ENCODE measurements around the gene CLTB. TPM values are rescaled to one million over a fixed set of nuclear protein-coding genes. Genes with fewer than 3 reads are reported as not detected.

CLTB gene
- total and polyA plus RNA-seq, 4 donors: 14.2 to 49.4 (median 38.6) TPM

GRCh38 chr5:176388003-176388443 is 28.3 kb downstream of the CLTB start:
- WGBS: under 1% methylated on average over 29 of the region's 29 CpGs
- no peaks in the 10 kb centered on the region for H3K9me3 ChIP-seq (ENCODE audit: control insufficient read depth in 4 of 4, low read length in 3 of 4)

More at GRCh38 chr5:176388003-176388443, 28.3 kb downstream of the CLTB start:
- DNase-seq (ENCODE audit: low spot score): no peak
- peak overlapping the region; percentile 73 to 100 (median 79) for H3K4me3 ChIP-seq (ENCODE audit: low read depth in 1 of 3, low read length in 3 of 3)
- H3K9ac ChIP-seq (ENCODE audit: low read depth in 1 of 2, low read length in 2 of 2): peak overlapping the region; percentile 67 to 84
- no peaks in the 10 kb centered on the region for H3K27me3 ChIP-seq (ENCODE audit: control insufficient read depth in 4 of 4, insufficient read depth in 4 of 4, low read length in 3 of 4)
- peaks cover 4 to 37% (median 19%) of the 10 kb centered on the region in 4 donors for H3K36me3 ChIP-seq (ENCODE audit: control insufficient read depth in 4 of 4, insufficient read depth in 3 of 4, low read depth in 1 of 4, low read length in 3 of 4)
- TF ChIP-seq HNF4G (IDR thresholded peaks at IDR 0.05) (no peak), FOXA1 (IDR thresholded peaks at IDR 0.05) (no peak), ZBTB33 (IDR thresholded peaks at IDR 0.05) (no peak), YY1 (IDR thresholded peaks at IDR 0.05) (no peak), REST (IDR thresholded peaks at IDR 0.05) (no peak), FOXA2 (IDR thresholded peaks at IDR 0.05) (no peak), MAX (IDR thresholded peaks at IDR 0.05) (no peak), EGR1 (IDR thresholded peaks at IDR 0.05; ENCODE audit: low read depth in 2 of 2) (no peak), RAD21 (IDR thresholded peaks at IDR 0.05) (no peak), SP1 (IDR thresholded peaks at IDR 0.05) (no peak), CTCF (IDR thresholded peaks at IDR 0.05; ENCODE audit: low read depth, low read length, missing input control) (no peak), TAF1 (conservative IDR thresholded peaks at IDR 0.05) (no peak), HNF4A (conservative IDR thresholded peaks at IDR 0.05) (no peak), JUND (IDR thresholded peaks at IDR 0.05) (no peak), RXRA (IDR thresholded peaks at IDR 0.05) (no peak), GABPA (IDR thresholded peaks at IDR 0.05 in 1 of 2, conservative IDR thresholded peaks at IDR 0.05 in 1 of 2) (no peak), ATF3 (IDR thresholded peaks at IDR 0.05) (no peak)
- peak overlapping the region; percentile 8 to 90 for H3K27ac ChIP-seq (ENCODE audit: low read depth in 1 of 2, low read length in 2 of 2)
- peaks cover 5 to 26% (median 16%) of the 10 kb centered on the region in 4 donors for H3K4me1 ChIP-seq (ENCODE audit: control insufficient read depth in 4 of 4, insufficient read depth in 4 of 4, low read length in 3 of 4)

All from liver (tissue), 9 donors.